Natural killer cell (primary cell): ENCODE data around the gene ART4. TPM values are rescaled to one million over a fixed set of nuclear protein-coding genes. Genes with fewer than 3 reads are reported as not detected.

Source experiments
- ATAC-seq, 3 donors: fragments of 150-1000 bp in 2 of 3; fragments of 200-7000 bp in 1 of 3; cut with Tn5 transposase; 1 replicate in 1 of 3; 2 replicates in 2 of 3; pipeline ENCODE4 v1.10.0; 2021; ENCODE audit warnings: mild to moderate bottlenecking in 2 of 3, moderate library complexity in 2 of 3
- DNase-seq, 2 donors: peaks; one replicate each; pipeline versions ENCODE4 v3.0.0 to v3.0.0-alpha.2; 2013 to 2021; ENCODE audit warnings: mixed read lengths in 1 of 2
- H3K27ac ChIP-seq: one replicate; pipeline ENCODE4 v1.5.1; 2013; ENCODE audit warnings: mild to moderate bottlenecking, low read length
- H3K27me3 ChIP-seq: one replicate; pipeline ENCODE4 v1.6.1; 2013; ENCODE audit warnings: low read length; ENCODE audit not compliant: control insufficient read depth, insufficient read depth
- H3K36me3 ChIP-seq: one replicate; pipeline ENCODE4 v1.6.1; 2013; ENCODE audit warnings: low read length; ENCODE audit not compliant: control insufficient read depth, insufficient read depth
- H3K4me1 ChIP-seq: one replicate; pipeline ENCODE4 v1.6.1; 2013; ENCODE audit warnings: low read length; ENCODE audit not compliant: control insufficient read depth, insufficient read depth
- H3K4me3 ChIP-seq: one replicate; pipeline ENCODE4 v1.5.1; 2013; ENCODE audit warnings: low read length
- H3K9me3 ChIP-seq: one replicate; pipeline ENCODE4 v1.6.1; 2013; ENCODE audit warnings: low read length; ENCODE audit not compliant: control insufficient read depth, insufficient read depth
- H3K27ac Mint-ChIP-seq, 2 donors: one replicate each; pipeline ENCODE4 v1.8.0; 2022; ENCODE audit warnings: mild to moderate bottlenecking in 2 of 2, mixed read lengths in 2 of 2, moderate library complexity in 1 of 2
- H3K27me3 Mint-ChIP-seq, 2 donors: one replicate each; pipeline ENCODE4 v1.8.0; 2022; ENCODE audit warnings: low read depth in 2 of 2, mixed read lengths in 2 of 2
- H3K36me3 Mint-ChIP-seq: one replicate; pipeline ENCODE4 v1.8.0; 2022; ENCODE audit warnings: mixed read lengths
- H3K4me1 Mint-ChIP-seq, 2 donors: one replicate each; pipeline ENCODE4 v1.8.0; 2022; ENCODE audit warnings: mixed read lengths in 2 of 2
- H3K4me3 Mint-ChIP-seq: one replicate; pipeline ENCODE4 v1.8.0; 2022; ENCODE audit warnings: mild to moderate bottlenecking, moderate library complexity, mixed read lengths
- H3K9me3 Mint-ChIP-seq, 2 donors: one replicate each; pipeline ENCODE4 v1.8.0; 2022; ENCODE audit warnings: mixed read lengths in 2 of 2
- CTCF ChIP-seq: fragments of 200-600 bp; IDR thresholded peaks from one replicate; pipeline ENCODE4 v1.8.0; 2022; ENCODE audit warnings: antibody characterized with exemption
- WGBS: methylation state at CpG from one replicate; pipeline ENCODE4 v1.1.7; 2013; ENCODE audit warnings: missing lambda C conversion rate; ENCODE audit not compliant: insufficient coverage; 5-methylcytosine and 5-hydroxymethylcytosine counted together
- intact Hi-C: fragments of 100-400 bp; cut with micrococcal nuclease; formaldehyde crosslinking; loops from one replicate; pipeline ENCODE4 v1.14.2; 2022
- total RNA-seq, 4 donors: library from RNA; stranded (reverse); fragments of 120-200 nt in 1 of 4; gene quantifications; one replicate each; pipeline versions ENCODE4 v1.2.3 to v1.2.4, GENCODE V29; 2013 to 2022

ART4 gene
- not detected for total RNA-seq
- not detected for total RNA-seq (2013)

GRCh38 chr12:14843425-14843887 is at the start of gene ART4:
ART4 (minus strand) TSS chr12:14843526; CDS start chr12:14843113, 413 bp downstream.
- Mint-ChIP-seq H3K9me3 (no peaks in the 10 kb centered on the region), H3K4me3 (no peak within 1 kb of the TSS), H3K27ac (no peak within 1 kb of the TSS), H3K27me3 (peaks cover 0 to 20% of the 10 kb centered on the region in 2 donors), H3K36me3 (no peaks in the 10 kb centered on the region), H3K4me1 (peaks cover 0 to 5% of the 10 kb centered on the region in 2 donors)
- DNase-seq: no peak
- no peaks in the 10 kb centered on the region for H3K9me3 ChIP-seq
- peaks cover 2% of the 10 kb centered on the region for H3K27me3 ChIP-seq
- intact Hi-C loops: loop anchor here (10.0 kb wide), 1 partner anchor 119 kb away; no protein-coding TSS in a partner anchor
- 87% methylated on average over 10 of the region's 10 CpGs for WGBS
- no peak for ATAC-seq
- H3K4me3 ChIP-seq: no peak within 1 kb of the TSS
- H3K36me3 ChIP-seq: no peaks in the 10 kb centered on the region
- H3K27ac ChIP-seq: no peak within 1 kb of the TSS
- H3K4me1 ChIP-seq: no peaks in the 10 kb centered on the region
- TF ChIP-seq CTCF: no peak

- no peak overlapping the region for H3K27ac Mint-ChIP-seq
- no peak for TF ChIP-seq CTCF
- Histone ChIP-seq H3K27me3 (no peaks in the 10 kb centered on the region), H3K9me3 (no peaks in the 10 kb centered on the region), H3K27ac (no peak overlapping the region), H3K4me1 (no peaks in the 10 kb centered on the region), H3K4me3 (no peak overlapping the region), H3K36me3 (no peaks in the 10 kb centered on the region)
- DNase-seq (no peak), ATAC-seq (no peak)
- H3K4me1 Mint-ChIP-seq: no peaks in the 10 kb centered on the region
- no peak overlapping the region for H3K4me3 Mint-ChIP-seq
- 85% methylated on average over 7 of the region's 7 CpGs for WGBS
- H3K9me3 Mint-ChIP-seq: no peaks in the 10 kb centered on the region
- intact Hi-C loops: no loop called here
- H3K27me3 Mint-ChIP-seq: peaks cover 14 to 24% of the 10 kb centered on the region in 2 donors
- H3K36me3 Mint-ChIP-seq: no peaks in the 10 kb centered on the region
Measured at GRCh38 chr12:14892726-14893505, 49.6 kb upstream of the ART4 start.

- H3K4me3 Mint-ChIP-seq: no peak overlapping the region
- Histone ChIP-seq H3K4me3 (no peak overlapping the region), H3K27ac (no peak overlapping the region), H3K36me3 (no peaks in the 10 kb centered on the region), H3K9me3 (no peaks in the 10 kb centered on the region), H3K4me1 (peaks cover 6% of the 10 kb centered on the region), H3K27me3 (peaks cover 5% of the 10 kb centered on the region)
- H3K36me3 Mint-ChIP-seq: no peaks in the 10 kb centered on the region
- intact Hi-C loops: no loop called here
- peaks cover 9 to 10% of the 10 kb centered on the region in 2 donors for H3K4me1 Mint-ChIP-seq
- DNase-seq: no peak
- H3K9me3 Mint-ChIP-seq: no peaks in the 10 kb centered on the region
- WGBS: 96% methylated on average over 5 of the region's 5 CpGs
- ATAC-seq: no peak
- no peak overlapping the region for H3K27ac Mint-ChIP-seq
- peaks cover 27 to 46% of the 10 kb centered on the region in 2 donors for H3K27me3 Mint-ChIP-seq
- TF ChIP-seq CTCF: no peak
Measured at GRCh38 chr12:14890701-14891100, 47.4 kb upstream of the ART4 start.
